HG03139 (cell line): Measurements from ENCODE around the gene CDH15.

Experiments used
- ATAC-seq: cut with Tn5 transposase; IDR thresholded peaks from one replicate; pipeline ENCODE4 v1.9.1; 2021; ENCODE audit not compliant: unreplicated experiment

The CDH15 gene

DNA sequence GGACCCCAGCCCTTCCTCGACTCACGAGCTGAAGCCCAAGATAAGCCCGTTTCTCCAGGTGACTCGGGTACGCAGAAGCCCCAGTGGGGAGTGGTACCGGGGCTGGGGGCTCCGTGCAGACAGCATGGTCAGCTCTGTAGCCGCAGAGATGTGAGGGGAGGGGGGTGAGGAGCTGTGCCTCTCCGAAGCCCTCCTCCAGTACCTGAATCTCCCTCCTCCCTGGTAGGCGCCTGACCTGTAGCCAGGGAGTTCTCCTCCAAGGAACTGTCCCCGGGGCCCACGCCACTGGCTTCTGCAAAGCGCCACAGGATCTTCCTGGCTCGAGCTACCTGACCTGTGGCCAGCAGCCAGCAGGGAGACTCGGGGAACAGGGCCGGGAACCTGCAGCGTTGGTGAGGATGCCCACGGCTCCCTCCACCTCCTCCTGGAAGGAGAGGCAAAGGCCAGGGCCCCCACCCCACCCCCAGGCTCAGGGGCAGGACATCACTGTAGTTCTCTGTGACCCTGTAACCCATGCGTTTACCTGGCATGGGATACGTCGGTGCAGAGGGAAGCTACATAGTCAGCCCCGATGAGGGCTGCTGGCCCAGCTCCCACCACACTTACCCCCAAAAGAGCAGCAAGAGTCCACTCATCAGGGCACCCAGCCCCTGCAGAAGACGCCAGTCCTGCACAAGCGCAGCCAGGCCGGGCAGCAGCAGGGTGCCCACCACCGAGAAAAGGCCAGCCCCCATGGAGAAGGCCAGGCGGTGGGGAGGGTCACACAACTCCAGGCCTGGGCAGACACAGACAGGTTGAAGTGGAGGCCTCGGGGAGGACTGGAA, 27.1 kb downstream of the CDH15 start:
- ATAC-seq = no peak

DNA sequence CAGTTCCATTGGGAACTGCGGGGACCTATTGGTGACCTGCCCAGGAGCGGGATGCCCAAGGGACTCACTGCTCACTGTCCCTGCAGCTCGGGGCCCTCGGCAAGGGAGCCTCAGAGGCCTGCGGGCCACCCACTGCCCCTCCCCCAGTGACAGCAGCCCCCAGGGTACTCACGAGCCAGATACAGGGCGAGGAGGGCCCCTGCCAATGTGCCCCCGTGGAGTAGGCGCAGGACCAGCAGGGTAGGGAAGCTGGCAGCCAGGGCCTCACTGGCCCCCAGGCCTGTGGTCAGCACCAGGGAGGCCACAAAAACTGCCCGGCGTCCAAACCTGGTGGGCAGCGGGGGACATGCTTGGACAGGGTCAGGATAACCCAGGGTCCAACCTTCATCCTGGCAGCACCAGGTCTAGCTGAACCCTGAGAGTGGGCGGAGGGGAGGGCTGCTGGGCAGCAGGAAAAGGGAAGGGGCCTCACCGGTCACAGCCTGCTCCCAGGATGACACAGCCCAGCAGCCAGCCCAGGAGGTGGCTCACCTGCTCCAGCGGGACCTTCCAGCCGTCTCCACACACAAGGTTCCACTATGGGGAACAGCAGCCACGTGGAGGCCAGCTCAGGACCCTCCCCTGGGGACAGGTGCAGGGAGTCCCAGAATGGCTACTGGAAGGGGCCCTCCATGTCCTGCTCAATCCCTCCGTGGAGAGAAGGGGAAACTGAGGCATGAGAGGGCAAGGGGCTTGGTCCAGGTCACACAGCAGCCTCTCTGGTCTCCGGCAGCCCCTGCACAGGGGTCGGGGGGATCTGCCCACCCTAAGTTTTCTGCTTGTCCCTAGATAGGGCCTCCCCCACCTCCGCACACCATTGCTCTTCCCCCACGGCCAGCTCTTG, 27.9 kb downstream of the CDH15 start:
- ATAC-seq = no peak

DNA sequence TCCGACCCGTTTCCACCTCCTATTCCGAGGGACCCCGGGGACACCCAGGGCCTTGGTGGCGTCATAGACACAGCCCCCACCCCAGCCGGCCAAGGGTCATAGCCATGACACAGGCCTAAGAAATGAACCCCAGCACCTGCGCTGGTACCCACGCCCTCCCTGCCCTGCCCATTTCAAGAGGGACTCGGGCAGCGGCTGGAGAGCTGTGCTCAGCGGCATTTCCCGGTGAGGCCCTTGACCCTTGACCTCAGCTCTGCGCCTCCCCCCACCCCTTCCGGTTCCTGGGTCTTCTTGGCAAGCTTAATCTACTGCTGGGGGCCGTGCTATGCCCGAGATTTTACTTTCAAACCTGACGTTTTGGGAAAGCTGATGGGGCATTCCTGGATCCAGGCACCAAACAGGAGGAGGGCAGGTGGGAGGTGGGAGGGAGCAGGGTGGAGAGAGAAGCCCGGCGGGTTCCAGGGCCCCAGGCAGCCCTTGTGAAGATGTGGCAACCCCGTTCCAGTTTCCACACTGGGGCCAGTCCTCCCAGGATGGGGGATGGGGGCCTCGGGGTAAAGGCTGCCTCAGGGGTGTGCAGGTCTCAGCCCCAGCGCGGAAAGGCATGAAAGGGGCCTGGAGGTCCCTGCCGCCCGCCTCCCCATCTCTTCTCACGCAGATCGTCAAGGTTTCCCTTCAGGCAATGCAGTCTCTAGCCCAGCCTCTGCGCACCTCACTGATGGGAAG, 28.7 kb downstream of the CDH15 start, which contains the start of gene SLC22A31:
Gene SLC22A31, minus strand, starts transcription at position 414 of the 726 bp plus-strand sequence. Its CDS starts 36 bp downstream, at position 378.
- ATAC-seq = no peak

DNA sequence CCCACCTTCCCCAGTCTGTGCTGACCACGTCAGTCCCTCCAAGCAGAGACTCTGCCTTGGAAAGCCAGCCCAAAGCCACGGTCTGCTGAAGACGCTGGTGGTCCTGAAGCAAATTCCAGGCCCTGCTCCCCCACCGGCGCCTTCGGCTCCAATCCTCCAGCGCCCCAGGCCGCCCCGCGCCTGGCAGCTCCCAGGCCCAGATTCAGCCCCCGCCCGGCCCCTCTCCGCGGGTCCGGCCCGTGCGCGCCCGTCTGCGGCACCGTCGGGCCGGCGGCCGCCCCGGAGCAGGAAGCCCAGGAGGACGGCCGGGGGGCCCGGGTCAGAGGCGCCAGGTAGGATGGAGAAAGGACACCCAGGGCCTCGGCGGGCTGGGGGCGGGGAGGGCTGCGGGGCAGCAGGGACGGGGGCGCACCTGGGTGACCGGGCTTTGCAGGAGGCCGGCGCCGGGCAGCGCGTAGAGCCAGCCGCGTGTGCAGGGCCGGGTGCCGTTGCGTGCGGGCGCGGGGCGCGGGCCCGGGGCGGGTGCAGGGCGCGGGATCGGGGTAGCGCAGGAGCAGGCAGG, 29.4 kb downstream of the CDH15 start:
- no peak for ATAC-seq

DNA sequence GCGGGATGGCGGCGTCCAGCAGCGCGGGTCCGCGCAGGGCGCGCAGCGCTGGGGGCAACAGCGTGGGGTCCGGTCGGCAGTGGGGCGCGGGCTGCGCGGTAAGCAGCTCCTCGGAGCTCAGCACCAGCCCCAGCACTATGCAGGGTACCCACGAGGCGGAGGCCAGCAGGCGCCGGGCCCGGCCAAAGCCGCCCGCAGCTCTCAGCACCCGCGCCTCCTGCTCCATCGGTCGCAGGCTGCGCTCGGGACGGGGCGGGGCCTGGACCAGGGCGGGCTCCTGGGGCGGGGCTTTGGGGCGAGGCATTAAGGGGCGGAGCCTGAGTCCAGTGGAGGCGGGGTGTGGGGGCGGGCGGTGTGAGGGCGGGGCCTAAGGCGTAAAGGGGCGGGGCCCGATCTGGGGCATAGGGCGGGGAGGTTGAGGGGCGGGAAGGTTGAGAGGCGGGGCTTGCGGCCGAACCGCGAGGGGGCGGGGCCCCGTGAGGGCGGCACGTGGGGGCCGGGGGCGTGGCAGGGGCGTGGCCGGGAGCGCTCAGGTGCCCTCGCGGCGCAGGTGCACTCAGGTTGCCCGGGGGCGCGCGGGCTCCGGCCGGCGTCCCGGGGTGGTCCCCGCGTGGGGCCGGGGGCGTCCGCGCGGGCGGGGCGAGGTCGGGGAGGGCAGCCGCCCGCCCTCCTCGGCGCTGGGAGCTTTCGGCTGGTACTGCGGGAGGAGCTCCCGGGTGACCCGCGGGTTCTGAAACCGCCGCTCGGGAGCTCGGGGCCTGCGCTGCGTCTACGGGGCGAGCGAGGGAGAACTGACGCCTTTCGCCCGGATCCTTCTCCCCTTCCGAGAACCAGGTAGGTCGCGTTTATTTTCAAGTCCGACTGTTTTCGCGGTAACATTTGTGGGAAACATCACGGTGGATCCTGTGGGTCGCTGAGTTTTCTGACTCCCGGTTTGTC, 30.2 kb downstream of the CDH15 start:
- ATAC-seq = no peak

DNA sequence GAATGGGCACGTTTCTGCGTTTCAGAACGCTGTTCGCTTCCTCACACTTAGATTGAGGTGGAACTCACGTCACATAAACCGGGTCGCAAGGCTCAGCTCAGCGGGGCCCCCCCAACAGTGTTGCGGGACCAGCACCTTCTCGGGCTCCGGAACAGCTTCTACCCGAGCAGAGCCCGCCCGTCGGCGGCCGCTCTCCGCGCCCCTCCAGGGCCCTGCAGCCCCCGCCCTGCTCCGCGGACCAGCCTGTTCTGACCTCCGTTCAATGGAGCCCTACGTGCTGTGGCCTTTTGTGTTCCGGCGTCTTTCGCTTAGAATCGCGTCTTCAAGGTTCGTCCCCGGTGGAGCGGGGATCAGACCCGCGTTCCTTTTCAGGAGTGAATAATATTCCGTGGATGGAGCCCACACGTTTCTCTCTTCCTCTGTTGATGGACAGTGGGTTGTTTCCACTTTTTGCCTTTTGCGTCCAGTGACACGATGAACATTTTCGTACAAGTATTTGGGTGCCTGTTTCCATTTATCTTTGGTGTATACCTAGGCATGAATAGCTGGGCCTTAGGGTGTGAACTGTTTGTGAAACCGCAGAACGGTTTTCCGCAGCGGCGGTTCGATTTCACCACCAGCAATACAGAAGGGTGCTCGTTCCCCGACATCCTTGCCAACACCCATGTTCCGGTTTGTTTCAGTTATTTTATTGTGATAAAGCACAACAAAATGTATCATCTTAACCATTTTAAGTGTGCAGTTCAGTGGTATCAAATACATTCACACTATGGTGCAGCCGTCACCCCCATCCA, 31.1 kb downstream of the CDH15 start:
- ATAC-seq = no peak

DNA sequence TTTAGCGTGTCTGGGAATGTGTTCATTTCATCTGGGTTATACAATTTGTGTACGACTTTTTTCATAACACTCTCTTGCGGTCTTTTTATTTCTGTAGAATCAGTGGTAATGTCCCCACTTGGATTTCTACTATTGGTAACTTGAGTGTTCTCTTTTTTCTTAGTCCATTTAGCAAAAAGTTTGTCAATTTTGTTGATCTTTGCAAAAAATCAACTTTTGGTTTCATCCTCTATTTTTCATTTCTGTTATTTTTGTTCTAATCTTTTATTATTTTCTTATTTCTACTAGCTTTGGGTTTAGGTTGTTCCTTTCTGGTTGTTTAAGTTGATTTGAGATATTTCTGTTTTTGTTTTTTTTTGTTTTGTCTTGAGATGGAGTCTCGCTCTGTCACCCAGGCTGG, 36.4 kb downstream of the CDH15 start:
- ATAC-seq = no peak

DNA sequence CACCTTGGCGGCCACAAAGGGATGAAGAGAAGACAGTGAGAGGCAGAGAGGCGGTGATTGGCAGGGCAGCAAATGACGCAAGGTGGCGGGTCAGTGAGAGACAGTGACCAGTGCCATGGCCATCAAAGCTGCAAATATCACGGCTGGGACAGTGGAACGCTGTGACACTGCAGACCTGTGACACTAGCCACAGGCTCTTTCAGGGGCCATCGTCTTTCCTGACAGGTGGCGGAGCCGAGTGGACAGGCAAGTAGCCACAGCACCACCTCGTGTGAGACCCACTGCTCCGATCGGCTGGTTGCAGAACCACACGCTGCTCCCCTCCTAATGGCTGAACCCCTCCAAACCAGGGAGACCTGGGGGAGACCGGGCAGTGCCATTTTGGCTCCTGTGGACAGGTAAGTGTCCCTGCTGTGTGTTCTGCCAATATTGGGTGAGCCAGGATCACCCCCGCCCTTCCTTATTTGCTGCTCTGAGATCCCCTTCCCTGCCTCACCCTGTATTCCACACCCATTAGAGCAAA, 38.0 kb downstream of the CDH15 start:
- no peak for ATAC-seq

DNA sequence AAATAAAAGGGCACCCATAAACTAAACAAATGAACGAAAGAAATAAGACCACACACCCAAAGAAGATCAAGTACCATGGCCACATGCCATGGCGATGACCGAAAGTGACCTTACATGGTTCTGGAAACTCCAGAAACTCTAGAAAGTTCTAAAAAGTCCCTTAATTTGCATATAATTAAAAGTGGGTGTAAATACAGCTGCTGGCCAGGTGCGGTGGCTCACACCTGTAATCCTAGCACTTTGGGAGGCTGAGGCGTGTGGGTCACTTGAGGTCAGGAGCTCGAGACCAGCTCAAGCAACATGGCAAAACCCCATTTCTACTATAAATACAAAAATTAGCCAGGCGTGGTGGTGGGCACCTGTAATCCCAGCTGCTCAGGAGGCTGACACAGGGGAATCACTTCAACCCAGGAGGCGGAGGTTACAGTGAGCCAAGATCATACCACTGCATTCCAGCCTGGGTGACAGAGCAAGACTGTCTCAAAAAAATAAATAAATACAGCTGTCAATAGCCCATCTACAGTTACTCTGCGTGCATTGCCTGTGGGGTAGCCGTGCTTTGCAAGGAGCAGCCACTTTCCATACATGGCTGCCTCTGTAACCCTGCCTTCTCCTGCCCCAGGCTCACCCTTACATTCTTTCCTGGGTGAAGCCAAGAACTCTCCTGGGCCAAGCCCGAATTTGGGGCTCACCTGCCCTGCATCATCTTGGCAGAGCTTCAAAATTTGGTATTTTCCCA, 38.8 kb downstream of the CDH15 start:
- no peak for ATAC-seq

DNA sequence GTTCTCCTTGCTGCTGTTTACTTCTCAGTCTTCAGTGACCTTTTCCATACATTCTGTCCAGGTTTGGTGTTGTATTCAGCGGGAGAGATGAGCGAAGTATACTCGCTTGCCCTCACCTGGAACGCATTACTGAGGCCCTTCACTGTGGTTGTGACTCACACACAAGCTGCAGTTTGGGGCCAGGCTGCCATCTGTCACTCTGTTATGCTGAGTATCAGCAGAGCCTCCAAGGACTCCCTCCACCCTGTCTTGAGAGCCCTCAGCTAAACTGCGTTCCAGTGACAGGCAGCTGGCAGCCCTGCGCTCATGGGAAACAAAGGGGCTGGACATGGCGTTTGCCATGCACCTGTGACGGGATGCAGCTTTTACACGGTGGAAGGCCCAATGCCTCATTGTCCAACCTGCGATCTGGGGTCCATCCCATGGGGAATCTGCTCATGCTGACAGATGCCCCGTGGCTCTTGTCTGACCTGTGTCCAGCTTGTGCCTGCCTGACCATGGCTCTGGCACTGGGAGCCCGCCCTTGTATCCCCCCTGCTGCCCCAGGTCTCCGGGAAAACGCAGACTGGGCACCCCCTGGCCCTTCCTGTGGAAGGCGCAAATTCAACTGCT, 39.5 kb downstream of the CDH15 start:
- no peak for ATAC-seq

DNA sequence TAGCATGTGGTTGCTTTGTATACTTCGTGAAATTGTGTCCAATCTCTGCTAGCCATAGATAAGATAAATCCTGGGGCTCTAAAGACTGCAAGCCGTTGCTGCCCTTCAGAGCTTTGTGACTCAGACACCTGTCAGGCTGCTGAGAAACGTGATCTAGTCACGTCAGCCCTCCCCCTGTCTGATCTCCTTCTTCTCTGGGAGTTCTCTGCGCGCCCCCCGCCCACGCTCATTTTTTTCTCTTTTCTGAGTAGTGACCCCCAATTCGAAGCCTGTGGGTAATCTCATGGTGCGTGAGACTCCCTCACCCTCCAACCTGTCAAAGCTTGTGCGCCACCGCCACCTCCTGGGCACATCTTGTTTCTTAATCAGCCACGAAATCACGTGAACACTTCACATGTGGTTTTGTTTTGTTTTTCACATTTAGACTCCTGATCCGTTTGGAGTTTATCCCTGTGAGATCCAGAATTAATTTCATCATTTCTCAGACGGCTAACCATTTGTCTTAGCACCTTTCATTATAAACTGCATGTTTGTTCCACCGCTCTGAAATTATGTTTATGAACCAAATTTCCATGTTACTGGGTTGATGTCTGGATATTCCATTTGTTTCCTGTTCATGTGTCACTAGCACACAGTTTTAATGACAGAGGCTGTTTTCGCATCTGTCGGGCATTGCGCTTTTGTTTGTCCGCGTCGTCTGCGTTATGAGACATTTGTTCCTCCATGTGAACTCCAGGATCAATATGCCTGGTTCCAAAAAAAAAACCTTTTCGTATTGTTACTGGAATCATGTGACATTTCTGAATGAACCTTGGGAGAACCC, 45.0 kb downstream of the CDH15 start:
- ATAC-seq = peak; percentile 41

DNA sequence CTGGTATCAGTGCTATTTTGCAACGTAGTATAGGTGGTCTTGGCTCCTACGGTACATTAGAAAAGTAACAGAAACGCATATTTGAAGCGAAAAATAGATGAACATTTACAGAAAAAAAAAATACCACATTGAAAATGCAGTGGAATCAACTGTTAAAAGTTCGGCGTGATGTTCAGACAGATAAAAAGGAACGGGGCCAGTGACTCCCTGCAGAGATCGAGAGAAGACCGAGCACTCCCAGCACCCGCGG, 45.5 kb downstream of the CDH15 start:
- no peak for ATAC-seq

DNA sequence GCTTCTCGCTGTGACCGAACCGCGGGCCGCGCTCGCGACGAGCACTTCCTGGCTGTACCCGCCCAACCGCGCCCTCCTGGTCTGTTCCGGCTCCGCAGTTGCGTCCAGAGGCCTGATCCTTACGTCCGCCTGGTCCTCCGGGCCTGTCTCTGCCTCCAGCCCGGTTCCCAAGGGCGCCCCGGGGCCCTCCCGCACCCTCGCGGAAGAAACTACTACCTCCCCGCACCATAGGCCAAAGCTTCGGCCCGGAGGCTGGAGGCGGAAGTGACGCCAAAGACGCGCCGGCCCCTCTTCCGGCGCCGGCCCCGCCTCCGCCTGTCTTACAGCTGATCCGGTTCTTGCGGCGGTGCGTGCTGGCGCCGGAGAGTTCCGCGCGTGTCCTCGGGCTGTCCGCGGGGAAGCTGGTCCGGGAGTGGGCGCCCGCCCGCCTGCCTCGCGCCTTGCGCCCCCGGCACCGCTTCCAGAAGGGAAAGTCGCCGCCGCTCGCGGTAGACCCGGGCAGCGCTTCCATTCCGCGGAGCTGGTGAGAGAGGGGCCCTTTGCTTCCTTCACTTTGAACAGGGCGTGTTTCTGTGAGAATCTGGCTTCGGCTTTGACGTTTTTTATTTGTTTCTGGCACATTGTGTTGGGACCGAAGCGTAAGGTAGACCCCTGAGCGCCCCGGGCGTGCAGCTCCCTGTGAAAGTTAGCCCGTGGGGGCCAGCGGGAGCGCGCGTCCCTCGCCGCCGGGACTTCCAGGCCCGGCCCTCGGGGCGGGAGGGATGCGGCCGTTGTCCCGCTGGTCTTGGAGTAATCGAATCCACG, 46.0 kb downstream of the CDH15 start, which contains the start of gene ZNF778:
Gene ZNF778, plus strand, starts transcription at position 316 of the 804 bp plus-strand sequence. CDS start 3,425 bp downstream, outside the sequence.
- ATAC-seq = peak; percentile 81

DNA sequence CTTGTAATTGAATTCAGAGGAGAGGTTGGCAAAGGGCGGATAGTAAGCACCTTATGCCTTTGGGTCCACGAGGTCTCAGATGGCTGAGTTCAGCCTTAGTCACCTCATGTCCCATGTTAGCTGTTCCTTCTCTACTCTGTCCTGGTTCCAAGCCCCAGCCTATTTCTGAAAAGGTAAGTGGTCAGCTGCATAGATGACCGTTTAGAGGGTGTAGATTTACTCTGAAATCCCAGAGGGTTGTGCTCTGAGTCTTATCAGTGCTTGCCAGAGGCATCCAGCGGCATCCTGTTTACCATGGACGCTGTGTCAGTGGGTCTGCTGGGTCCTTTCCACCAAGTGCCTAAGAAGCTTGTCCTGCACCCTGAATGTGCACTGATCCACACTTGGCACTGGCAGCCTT, 47.8 kb downstream of the CDH15 start:
- no peak for ATAC-seq

DNA sequence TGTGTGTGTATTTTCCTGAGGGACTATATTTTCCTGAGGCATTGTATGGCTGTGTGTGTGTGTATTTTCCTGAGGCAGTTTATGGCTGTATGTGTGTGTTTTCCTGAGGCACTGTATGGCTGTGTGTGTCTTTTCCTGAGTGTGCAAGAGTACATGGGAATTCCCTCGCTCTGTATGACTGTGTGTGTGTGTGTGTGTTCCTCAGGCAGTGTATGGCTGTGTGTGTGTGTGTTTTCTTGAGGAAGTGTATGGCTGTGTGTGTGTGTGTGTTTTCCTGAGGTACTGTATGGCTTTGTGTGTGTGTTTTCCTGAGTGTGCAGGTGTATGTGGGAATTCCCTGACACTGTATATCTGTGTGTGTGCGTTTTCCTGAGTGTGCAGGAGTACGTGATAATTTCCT, 50.1 kb downstream of the CDH15 start:
- no peak for ATAC-seq

DNA sequence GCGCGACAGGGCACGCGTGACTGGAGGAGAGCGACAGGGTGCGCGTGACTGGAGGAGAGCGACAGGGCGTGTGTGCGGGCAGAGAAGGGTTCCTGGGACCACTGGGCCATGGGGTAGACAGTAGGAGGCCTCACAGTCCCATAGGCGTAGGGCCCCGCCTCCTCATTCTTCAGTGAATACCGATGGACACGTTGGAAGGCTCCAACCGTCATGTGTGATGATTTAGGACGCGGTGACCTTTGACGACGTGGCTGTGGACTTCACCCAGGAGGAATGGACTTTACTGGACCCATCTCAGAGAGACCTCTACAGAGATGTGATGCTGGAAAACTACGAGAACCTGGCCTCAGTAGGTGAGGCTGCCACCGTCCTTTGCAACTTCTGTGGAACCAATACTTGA, 51.4 kb downstream of the CDH15 start:
- ATAC-seq = no peak
